ENCODE measurements around the gene SNRNP35. TPM values are rescaled to one million over a fixed set of nuclear protein-coding genes. Genes with fewer than 3 reads are reported as not detected.
"Not testable (repeated sequence)": the region's sequence is repeated elsewhere in the genome, so short reads cannot be mapped to it uniquely, and the experiment has no call there.

SNRNP35 gene
- total and polyA plus RNA-seq, 2 donors (not counting 1 experiment from before 2014, with no cell fraction given), result 33.8 to 57.8 TPM

DNA sequence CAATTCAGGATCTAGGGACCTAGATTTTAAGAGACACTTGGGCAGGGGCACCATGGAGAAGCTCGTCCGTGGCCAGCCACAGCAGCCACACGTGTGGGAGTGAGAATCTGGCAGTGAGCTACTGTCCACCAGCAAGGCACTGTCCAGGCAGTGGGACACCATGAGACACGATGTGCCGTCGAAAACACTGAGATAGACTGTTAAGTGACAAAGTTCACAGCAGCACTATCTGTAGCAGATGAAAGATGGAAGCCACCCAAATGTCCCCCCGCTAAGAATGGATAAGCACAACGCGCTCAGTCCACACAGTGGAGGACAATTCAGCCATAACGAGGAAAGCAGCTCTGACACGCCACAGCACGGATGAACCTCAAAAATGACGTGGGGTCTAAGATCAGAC, 55.9 kb downstream of the SNRNP35 start:
- Histone ChIP-seq H3K36me3 (replicated peaks in 1 of 2; ENCODE audit: control extremely low read depth in 1 of 2, control insufficient read depth in 1 of 2, extremely low read depth in 1 of 2, insufficient read depth in 2 of 2, low read length in 1 of 2) (no peaks in the 10 kb centered on the region), H3K4me2 (replicated peaks; ENCODE audit: low read depth, low read length, poor library complexity, severe bottlenecking) (no peak overlapping the region), H3K27ac (ENCODE audit: low read length in 2 of 2) (no peak overlapping the region), H2AFZ (ENCODE audit: insufficient read depth, low read depth, low read length, poor library complexity, severe bottlenecking) (no peak overlapping the region), H3K79me2 (ENCODE audit: control insufficient read depth, insufficient read depth, low read length) (no peaks in the 10 kb centered on the region), H4K20me1 (ENCODE audit: control insufficient read depth, insufficient read depth, low read length, poor library complexity, severe bottlenecking) (no peaks in the 10 kb centered on the region), H3K9me3 (ENCODE audit: control extremely low read depth in 1 of 3, control insufficient read depth in 2 of 3, insufficient read depth in 1 of 3, low read length in 2 of 3) (no peaks in the 10 kb centered on the region), H3K9ac (ENCODE audit: low read length) (no peak overlapping the region), H3K4me1 (ENCODE audit: control insufficient read depth in 2 of 2, insufficient read depth in 2 of 2, low read length in 2 of 2) (no peaks in the 10 kb centered on the region), H3K27me3 (replicated peaks in 1 of 4; ENCODE audit: control extremely low read depth in 1 of 4, control insufficient read depth in 3 of 4, insufficient read depth in 4 of 4, low read length in 3 of 4) (no peaks in the 10 kb centered on the region), H3K4me3 (ENCODE audit: control extremely low read depth in 1 of 5, extremely low read depth in 1 of 5, insufficient read depth in 1 of 5, low read depth in 2 of 5, low read length in 4 of 5) (no peak overlapping the region)
- 92% methylated on average over 13 of the region's 13 CpGs for WGBS (ENCODE audit: insufficient coverage)
- Mint-ChIP-seq H3K4me3 (no peak overlapping the region), H3K4me1 (no peaks in the 10 kb centered on the region), H3K9me3 (ENCODE audit: insufficient read depth) (no peaks in the 10 kb centered on the region), H3K27ac (no peak overlapping the region), H3K27me3 (no peaks in the 10 kb centered on the region)
- ATAC-seq (ENCODE audit: low read depth), result no peak
- TF ChIP-seq EZH2 (IDR thresholded peaks at IDR 0.05; ENCODE audit: borderline replicate concordance, insufficient read depth, low read depth, low read length, poor library complexity, severe bottlenecking), result no peak
- TF ChIP-seq, protein P1, sequence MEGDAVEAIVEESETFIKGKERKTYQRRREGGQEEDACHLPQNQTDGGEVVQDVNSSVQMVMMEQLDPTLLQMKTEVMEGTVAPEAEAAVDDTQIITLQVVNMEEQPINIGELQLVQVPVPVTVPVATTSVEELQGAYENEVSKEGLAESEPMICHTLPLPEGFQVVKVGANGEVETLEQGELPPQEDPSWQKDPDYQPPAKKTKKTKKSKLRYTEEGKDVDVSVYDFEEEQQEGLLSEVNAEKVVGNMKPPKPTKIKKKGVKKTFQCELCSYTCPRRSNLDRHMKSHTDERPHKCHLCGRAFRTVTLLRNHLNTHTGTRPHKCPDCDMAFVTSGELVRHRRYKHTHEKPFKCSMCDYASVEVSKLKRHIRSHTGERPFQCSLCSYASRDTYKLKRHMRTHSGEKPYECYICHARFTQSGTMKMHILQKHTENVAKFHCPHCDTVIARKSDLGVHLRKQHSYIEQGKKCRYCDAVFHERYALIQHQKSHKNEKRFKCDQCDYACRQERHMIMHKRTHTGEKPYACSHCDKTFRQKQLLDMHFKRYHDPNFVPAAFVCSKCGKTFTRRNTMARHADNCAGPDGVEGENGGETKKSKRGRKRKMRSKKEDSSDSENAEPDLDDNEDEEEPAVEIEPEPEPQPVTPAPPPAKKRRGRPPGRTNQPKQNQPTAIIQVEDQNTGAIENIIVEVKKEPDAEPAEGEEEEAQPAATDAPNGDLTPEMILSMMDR (IDR thresholded peaks at IDR 0.05), result no peak
- no peak for DNase-seq
- intact Hi-C loops (cut with micrococcal nuclease), result no loop called here
- ChIA-PET CTCF (no interaction called here), POLR2A (no interaction called here)

DNA sequence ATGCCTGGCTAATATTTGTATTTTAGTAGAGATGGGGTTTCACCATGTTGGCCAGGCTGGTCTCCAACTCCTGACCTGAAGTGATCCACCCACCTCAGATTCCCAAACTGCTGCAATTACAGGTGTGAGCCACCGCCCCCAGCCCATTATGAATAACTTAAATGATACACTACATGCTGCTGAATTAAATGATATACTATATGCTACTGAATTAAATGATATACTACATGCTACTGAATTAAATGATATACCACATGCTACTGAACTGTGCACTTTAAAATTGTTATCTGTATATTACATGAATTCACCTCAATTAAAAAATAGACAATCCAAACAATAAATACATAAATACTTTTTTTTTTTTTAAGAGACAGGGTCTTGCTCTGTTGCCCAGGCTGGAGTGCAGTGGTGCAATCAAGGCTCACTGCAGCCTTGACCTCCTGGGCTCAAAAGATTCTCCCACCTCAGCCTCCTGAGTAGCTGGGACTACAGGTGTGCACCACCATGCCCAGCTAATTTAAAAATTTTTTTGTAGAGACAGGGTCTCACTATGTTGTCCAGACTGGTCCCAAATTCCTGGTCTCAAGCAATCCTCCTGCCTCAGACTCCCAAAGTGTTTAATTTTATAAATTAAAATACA, 56.8 kb downstream of the SNRNP35 start:
- H3K9me3 ChIP-seq (ENCODE audit: control extremely low read depth in 1 of 3, control insufficient read depth in 2 of 3, insufficient read depth in 1 of 3, low read length in 2 of 3); H3K4me1 ChIP-seq (ENCODE audit: control insufficient read depth in 2 of 2, insufficient read depth in 2 of 2, low read length in 2 of 2); H2AFZ ChIP-seq (ENCODE audit: insufficient read depth, low read depth, low read length, poor library complexity, severe bottlenecking); H3K9ac ChIP-seq (ENCODE audit: low read length); H3K4me1 Mint-ChIP-seq; DNase-seq; H3K4me2 ChIP-seq (replicated peaks; ENCODE audit: low read depth, low read length, poor library complexity, severe bottlenecking); H3K27ac Mint-ChIP-seq; H3K79me2 ChIP-seq (ENCODE audit: control insufficient read depth, insufficient read depth, low read length); CTCF ChIA-PET; H3K4me3 Mint-ChIP-seq; H3K4me3 ChIP-seq (ENCODE audit: control extremely low read depth in 1 of 5, extremely low read depth in 1 of 5, insufficient read depth in 1 of 5, low read depth in 2 of 5, low read length in 4 of 5); H4K20me1 ChIP-seq (ENCODE audit: control insufficient read depth, insufficient read depth, low read length, poor library complexity, severe bottlenecking); H3K27ac ChIP-seq (ENCODE audit: low read length in 2 of 2); H3K27me3 ChIP-seq (replicated peaks in 1 of 4; ENCODE audit: control extremely low read depth in 1 of 4, control insufficient read depth in 3 of 4, insufficient read depth in 4 of 4, low read length in 3 of 4); intact Hi-C loops (cut with micrococcal nuclease); H3K9me3 Mint-ChIP-seq (ENCODE audit: insufficient read depth); H3K27me3 Mint-ChIP-seq; ATAC-seq (ENCODE audit: low read depth); H3K36me3 ChIP-seq (replicated peaks in 1 of 2; ENCODE audit: control extremely low read depth in 1 of 2, control insufficient read depth in 1 of 2, extremely low read depth in 1 of 2, insufficient read depth in 2 of 2, low read length in 1 of 2): not testable (repeated sequence)
- POLR2A ChIA-PET, result interaction anchor here (0.7 kb wide), 1 partner anchor 170 kb away, joined by 3 read pairs; no protein-coding TSS in a partner anchor
- WGBS (ENCODE audit: insufficient coverage), result no CpG with 5 or more reads among the region's 1 CpG
